ENCODE data around the gene ROR2.

The ROR2 gene

GRCh38 chr9:91900055-91900796 is 49.8 kb downstream of the ROR2 start:
- H3K27ac ChIP-seq: no peak overlapping the region
- TF ChIP-seq, protein P1, sequence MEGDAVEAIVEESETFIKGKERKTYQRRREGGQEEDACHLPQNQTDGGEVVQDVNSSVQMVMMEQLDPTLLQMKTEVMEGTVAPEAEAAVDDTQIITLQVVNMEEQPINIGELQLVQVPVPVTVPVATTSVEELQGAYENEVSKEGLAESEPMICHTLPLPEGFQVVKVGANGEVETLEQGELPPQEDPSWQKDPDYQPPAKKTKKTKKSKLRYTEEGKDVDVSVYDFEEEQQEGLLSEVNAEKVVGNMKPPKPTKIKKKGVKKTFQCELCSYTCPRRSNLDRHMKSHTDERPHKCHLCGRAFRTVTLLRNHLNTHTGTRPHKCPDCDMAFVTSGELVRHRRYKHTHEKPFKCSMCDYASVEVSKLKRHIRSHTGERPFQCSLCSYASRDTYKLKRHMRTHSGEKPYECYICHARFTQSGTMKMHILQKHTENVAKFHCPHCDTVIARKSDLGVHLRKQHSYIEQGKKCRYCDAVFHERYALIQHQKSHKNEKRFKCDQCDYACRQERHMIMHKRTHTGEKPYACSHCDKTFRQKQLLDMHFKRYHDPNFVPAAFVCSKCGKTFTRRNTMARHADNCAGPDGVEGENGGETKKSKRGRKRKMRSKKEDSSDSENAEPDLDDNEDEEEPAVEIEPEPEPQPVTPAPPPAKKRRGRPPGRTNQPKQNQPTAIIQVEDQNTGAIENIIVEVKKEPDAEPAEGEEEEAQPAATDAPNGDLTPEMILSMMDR (IDR thresholded peaks at IDR 0.05): no peak
- TF ChIP-seq ZFX (IDR thresholded peaks at IDR 0.05; ENCODE audit: borderline replicate concordance): no peak

GRCh38 chr9:91899594-91899993 is 50.4 kb downstream of the ROR2 start:
- TF ChIP-seq ZFX (IDR thresholded peaks at IDR 0.05; ENCODE audit: borderline replicate concordance): no peak
- TF ChIP-seq, protein P1 (IDR thresholded peaks at IDR 0.05): no peak
- H3K27ac ChIP-seq: no peak overlapping the region

GRCh38 chr9:91899219-91899563 is 50.8 kb downstream of the ROR2 start:
- TF ChIP-seq ZFX (IDR thresholded peaks at IDR 0.05; ENCODE audit: borderline replicate concordance): no peak
- TF ChIP-seq, protein P1 (IDR thresholded peaks at IDR 0.05): no peak
- no peak overlapping the region for H3K27ac ChIP-seq

- no peak overlapping the region for H3K27ac ChIP-seq
- TF ChIP-seq ZFX (IDR thresholded peaks at IDR 0.05; ENCODE audit: borderline replicate concordance): no peak
- TF ChIP-seq, protein P1 (IDR thresholded peaks at IDR 0.05): no peak
These were observed 51.4 kb downstream of the ROR2 start for GRCh38 chr9:91898451-91899218.

- H3K27ac ChIP-seq: no peak overlapping the region
- no peak for TF ChIP-seq ZFX (IDR thresholded peaks at IDR 0.05; ENCODE audit: borderline replicate concordance)
- TF ChIP-seq, protein P1 (IDR thresholded peaks at IDR 0.05): no peak
These were observed 52.8 kb downstream of the ROR2 start for GRCh38 chr9:91897201-91897600.

DNA sequence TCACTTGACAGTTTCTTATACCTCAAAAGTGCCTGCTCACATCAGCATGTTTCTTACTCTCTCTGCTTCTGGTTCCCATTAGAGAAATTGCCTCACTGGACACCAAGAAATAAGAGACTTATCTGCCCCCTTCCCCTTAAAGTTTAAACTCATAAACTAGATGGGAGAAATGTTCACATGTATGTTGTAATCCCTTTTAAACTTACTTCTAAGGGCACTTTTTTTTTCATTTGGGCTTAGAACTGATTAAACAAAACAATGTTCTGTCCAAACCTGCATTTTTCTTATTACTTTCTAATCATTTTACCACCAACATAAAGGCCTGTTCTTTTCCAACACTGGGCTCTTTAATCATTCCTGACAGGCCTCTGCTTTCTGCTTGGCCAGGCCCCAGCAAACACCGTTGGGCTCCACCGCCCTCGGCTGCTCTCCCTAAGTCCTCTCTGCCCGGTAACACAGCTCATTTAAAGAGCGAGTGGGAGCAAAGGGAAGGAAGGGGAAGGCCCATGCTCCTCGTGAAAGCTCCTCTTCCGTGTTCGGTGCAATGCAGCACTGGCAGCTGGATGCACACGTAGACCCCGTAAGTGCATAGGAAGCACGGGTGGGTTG is 53.4 kb downstream of the ROR2 start:
- H3K27ac ChIP-seq: no peak overlapping the region
- TF ChIP-seq, protein P1 (IDR thresholded peaks at IDR 0.05): no peak
- TF ChIP-seq ZFX (IDR thresholded peaks at IDR 0.05; ENCODE audit: borderline replicate concordance): no peak

DNA sequence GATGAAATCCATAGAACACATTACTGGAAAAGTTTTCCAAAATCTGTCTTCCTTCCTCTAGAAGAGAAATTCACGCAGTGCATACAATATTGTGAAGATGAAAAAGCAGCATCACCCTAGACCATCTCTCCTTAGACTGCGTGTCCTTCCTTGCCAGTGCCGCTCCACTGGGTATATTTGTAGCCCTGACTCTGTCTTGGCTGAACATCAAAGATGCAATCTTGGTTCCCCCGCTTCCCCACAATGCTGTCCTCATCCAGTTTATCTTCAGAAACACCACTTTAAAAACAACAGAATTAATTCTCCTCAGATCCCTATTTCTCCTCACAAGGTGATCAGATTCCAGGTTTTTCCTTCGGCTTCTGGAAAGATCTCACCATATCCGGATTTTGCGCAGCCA is 53.9 kb downstream of the ROR2 start:
- TF ChIP-seq, protein P1 (IDR thresholded peaks at IDR 0.05): no peak
- no peak for TF ChIP-seq ZFX (IDR thresholded peaks at IDR 0.05; ENCODE audit: borderline replicate concordance)
- no peak overlapping the region for H3K27ac ChIP-seq

Data from 22Rv1 (cell line).